PC-9 (cell line): Measurements from ENCODE around the gene FHIP1B.

Experiments used
- EZH2 ChIP-seq: fragments of 200-600 bp; sonication (generic); IDR thresholded peaks from 2 replicates; pipeline ENCODE4 v1.8.0; 2017; ENCODE audit warnings: antibody characterized with exemption, low read depth
- TF ChIP-seq, protein P1 (sequence below): fragments of 200-600 bp; sonication (generic); conservative IDR thresholded peaks from 2 replicates; pipeline ENCODE4 v1.6.1; 2017; ENCODE audit warnings: mixed run types, antibody characterized with exemption, mild to moderate bottlenecking, moderate library complexity

DNA sequence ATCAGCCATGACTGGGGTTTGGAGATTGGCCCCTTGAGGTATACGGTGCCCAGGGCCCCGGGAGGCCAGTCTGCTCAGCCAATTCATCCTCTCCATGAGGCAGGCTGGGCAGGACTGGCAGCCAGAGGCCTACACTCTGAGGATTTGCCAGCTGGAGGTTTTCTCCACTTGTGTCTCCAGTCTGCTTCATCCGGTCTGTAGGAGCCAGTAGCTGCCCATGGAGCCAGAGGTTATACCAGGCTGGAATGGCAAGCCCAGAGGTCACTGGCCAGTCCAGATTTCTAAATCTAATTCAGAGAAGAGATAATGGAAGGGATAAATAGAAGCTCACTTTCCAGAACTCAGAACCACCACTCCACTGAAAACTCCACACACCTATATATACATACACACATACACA lies 10.0 kb downstream of the FHIP1B start:
- TF ChIP-seq, protein P1, sequence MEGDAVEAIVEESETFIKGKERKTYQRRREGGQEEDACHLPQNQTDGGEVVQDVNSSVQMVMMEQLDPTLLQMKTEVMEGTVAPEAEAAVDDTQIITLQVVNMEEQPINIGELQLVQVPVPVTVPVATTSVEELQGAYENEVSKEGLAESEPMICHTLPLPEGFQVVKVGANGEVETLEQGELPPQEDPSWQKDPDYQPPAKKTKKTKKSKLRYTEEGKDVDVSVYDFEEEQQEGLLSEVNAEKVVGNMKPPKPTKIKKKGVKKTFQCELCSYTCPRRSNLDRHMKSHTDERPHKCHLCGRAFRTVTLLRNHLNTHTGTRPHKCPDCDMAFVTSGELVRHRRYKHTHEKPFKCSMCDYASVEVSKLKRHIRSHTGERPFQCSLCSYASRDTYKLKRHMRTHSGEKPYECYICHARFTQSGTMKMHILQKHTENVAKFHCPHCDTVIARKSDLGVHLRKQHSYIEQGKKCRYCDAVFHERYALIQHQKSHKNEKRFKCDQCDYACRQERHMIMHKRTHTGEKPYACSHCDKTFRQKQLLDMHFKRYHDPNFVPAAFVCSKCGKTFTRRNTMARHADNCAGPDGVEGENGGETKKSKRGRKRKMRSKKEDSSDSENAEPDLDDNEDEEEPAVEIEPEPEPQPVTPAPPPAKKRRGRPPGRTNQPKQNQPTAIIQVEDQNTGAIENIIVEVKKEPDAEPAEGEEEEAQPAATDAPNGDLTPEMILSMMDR = no peak
- TF ChIP-seq EZH2 = no peak
